Chondrocyte (in vitro differentiated cells): ENCODE data around the gene CNN3. TPM values are rescaled to one million over a fixed set of nuclear protein-coding genes. Genes with fewer than 3 reads are reported as not detected.

Source experiments
- DNase-seq: peaks from one replicate; pipeline ENCODE4 v3.0.0; 2021; ENCODE audit warnings: mixed read lengths, low spot score
- H3K27ac Mint-ChIP-seq: one replicate; pipeline ENCODE4 v1.8.0; 2021; ENCODE audit warnings: mild to moderate bottlenecking, moderate library complexity, mixed read lengths; ENCODE audit not compliant: unreplicated experiment
- H3K27me3 Mint-ChIP-seq: 2 replicates; pipeline ENCODE4 v1.8.0; 2021; ENCODE audit warnings: low read depth, mixed read lengths
- H3K36me3 Mint-ChIP-seq: 2 replicates; pipeline ENCODE4 v1.8.0; 2021; ENCODE audit warnings: low read depth, mixed read lengths
- H3K4me1 Mint-ChIP-seq: 2 replicates; pipeline ENCODE4 v1.8.0; 2021; ENCODE audit warnings: low read depth, mild to moderate bottlenecking, mixed read lengths
- H3K4me3 Mint-ChIP-seq: one replicate; pipeline ENCODE4 v1.8.0; 2021; ENCODE audit warnings: mild to moderate bottlenecking, moderate library complexity, mixed read lengths; ENCODE audit not compliant: unreplicated experiment
- H3K9me3 Mint-ChIP-seq: 2 replicates; pipeline ENCODE4 v1.8.0; 2021; ENCODE audit warnings: low read depth, mixed read lengths
- CTCF ChIP-seq: fragments of 200-600 bp; sonication (generic); IDR thresholded peaks from 2 replicates; pipeline ENCODE4 v1.5.0; 2021; ENCODE audit warnings: antibody characterized with exemption, mild to moderate bottlenecking, moderate library complexity
- total RNA-seq: library from RNA; stranded (reverse); gene quantifications from 3 replicates; pipeline ENCODE4 v1.2.1, GENCODE V29; 2021

CNN3 gene
- total RNA-seq, 1 donor from 2014 or later: 242 TPM

- Mint-ChIP-seq H3K27me3 (no peaks in the 10 kb centered on the region), H3K27ac (peak overlapping the region; percentile 74), H3K4me3 (no peak overlapping the region), H3K4me1 (peaks cover 78% of the 10 kb centered on the region), H3K9me3 (peaks cover 2% of the 10 kb centered on the region), H3K36me3 (peaks cover 8% of the 10 kb centered on the region)
- no peak for DNase-seq
- no peak for TF ChIP-seq CTCF
These were observed 17.4 kb downstream of the CNN3 start for GRCh38 chr1:94909486-94909885.

- Mint-ChIP-seq H3K4me3 (no peak overlapping the region), H3K9me3 (peaks cover 2% of the 10 kb centered on the region), H3K4me1 (peaks cover 76% of the 10 kb centered on the region), H3K36me3 (peaks cover 8% of the 10 kb centered on the region), H3K27me3 (no peaks in the 10 kb centered on the region), H3K27ac (peak overlapping the region; percentile 74)
- no peak for TF ChIP-seq CTCF
- DNase-seq: no peak
These were observed 17.9 kb downstream of the CNN3 start for GRCh38 chr1:94908965-94909364.

GRCh38 chr1:94908190-94908589 is 18.7 kb downstream of the CNN3 start:
- no peak for DNase-seq
- Mint-ChIP-seq H3K27ac (peak overlapping the region; percentile 42), H3K36me3 (peaks cover 12% of the 10 kb centered on the region), H3K9me3 (peaks cover 2% of the 10 kb centered on the region), H3K27me3 (no peaks in the 10 kb centered on the region), H3K4me1 (peaks cover 76% of the 10 kb centered on the region), H3K4me3 (no peak overlapping the region)
- no peak for TF ChIP-seq CTCF

- Mint-ChIP-seq H3K27me3 (no peaks in the 10 kb centered on the region), H3K36me3 (peaks cover 16% of the 10 kb centered on the region), H3K4me3 (no peak overlapping the region), H3K9me3 (peaks cover 2% of the 10 kb centered on the region), H3K27ac (peak overlapping the region; percentile 73), H3K4me1 (peaks cover 74% of the 10 kb centered on the region)
- DNase-seq: no peak
- no peak for TF ChIP-seq CTCF
These were observed 19.8 kb downstream of the CNN3 start for GRCh38 chr1:94907136-94907535.

GRCh38 chr1:94906382-94906781 is 20.5 kb downstream of the CNN3 start:
- Mint-ChIP-seq H3K27me3 (no peaks in the 10 kb centered on the region), H3K36me3 (peaks cover 18% of the 10 kb centered on the region), H3K9me3 (peaks cover 2% of the 10 kb centered on the region), H3K4me3 (no peak overlapping the region), H3K4me1 (peaks cover 76% of the 10 kb centered on the region), H3K27ac (peak overlapping the region; percentile 25)
- no peak for TF ChIP-seq CTCF
- no peak for DNase-seq
